Lower lobe of right lung (tissue), 2 donors: ENCODE data around the gene FAM81A. TPM values are rescaled to one million over a fixed set of nuclear protein-coding genes. Genes with fewer than 3 reads are reported as not detected.
"Not testable (repeated sequence)": the region's sequence is repeated elsewhere in the genome, so short reads cannot be mapped to it uniquely, and the experiment has no call there.

Source experiments
- ATAC-seq, 2 donors: fragments of 200-7000 bp; cut with Tn5 transposase; one replicate each; pipeline ENCODE4 v1.9.1; 2020 to 2022; ENCODE audit warnings: mild to moderate bottlenecking in 2 of 2, moderate library complexity in 2 of 2
- DNase-seq: peaks from one replicate; pipeline ENCODE4 v3.0.0-alpha.2; 2020
- H3K27ac ChIP-seq: fragments of 200-600 bp; one replicate; pipeline ENCODE4 v1.8.0; 2022
- H3K27me3 ChIP-seq: fragments of 200-600 bp; one replicate; pipeline ENCODE4 v1.8.0; 2022; ENCODE audit warnings: low read depth
- H3K36me3 ChIP-seq: fragments of 200-600 bp; one replicate; pipeline ENCODE4 v1.8.0; 2022; ENCODE audit warnings: mild to moderate bottlenecking
- H3K4me1 ChIP-seq: fragments of 200-600 bp; one replicate; pipeline ENCODE4 v1.8.0; 2022
- H3K4me3 ChIP-seq: fragments of 200-600 bp; one replicate; pipeline ENCODE4 v1.8.0; 2022; ENCODE audit warnings: mild to moderate bottlenecking
- H3K9me3 ChIP-seq: fragments of 200-600 bp; one replicate; pipeline ENCODE4 v1.8.0; 2022
- intact Hi-C: fragments of 100-400 bp; cut with DNase I; formaldehyde crosslinking; loops from one replicate; pipeline ENCODE4 v1.11.0; 2022
- total RNA-seq: library from RNA; stranded (reverse); fragmentation: NEBNext Ultra II Directional; extraction: Animal tissue kit (Norgen Biotek cat#: 25700); gene quantifications from one replicate; pipeline ENCODE4 v1.2.1, GENCODE V29; 2021
- TF ChIP-seq, protein P1 (sequence below): fragments of 200-600 bp; IDR thresholded peaks from one replicate; pipeline ENCODE4 v1.8.0; 2022; ENCODE audit warnings: antibody characterized with exemption, mild to moderate bottlenecking
- donor health status: DM: no; HTN: yes; CAD: no; lungs with severe emphysema.

FAM81A gene
- total RNA-seq, 1 donor from 2014 or later, result 1.8 TPM

DNA sequence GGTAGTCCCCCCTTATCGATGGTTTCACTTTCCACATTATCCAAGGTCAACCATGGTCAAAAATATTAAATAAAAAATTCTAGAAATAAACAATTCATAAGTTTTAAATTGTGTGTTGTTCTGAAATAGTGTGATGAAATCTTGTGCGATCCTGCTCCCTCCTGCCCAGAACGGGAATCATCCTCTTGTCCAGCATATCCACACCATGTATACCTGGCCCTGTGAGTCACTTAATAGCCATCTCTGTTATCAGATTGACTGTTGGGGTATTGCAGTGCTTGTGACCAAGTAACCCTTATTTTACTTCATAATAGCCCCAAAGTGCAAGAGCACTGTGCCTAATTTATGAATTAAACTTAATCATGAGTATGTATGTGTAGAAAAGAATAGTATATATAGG, 19.1 kb downstream of the FAM81A start:
- TF ChIP-seq, protein P1, sequence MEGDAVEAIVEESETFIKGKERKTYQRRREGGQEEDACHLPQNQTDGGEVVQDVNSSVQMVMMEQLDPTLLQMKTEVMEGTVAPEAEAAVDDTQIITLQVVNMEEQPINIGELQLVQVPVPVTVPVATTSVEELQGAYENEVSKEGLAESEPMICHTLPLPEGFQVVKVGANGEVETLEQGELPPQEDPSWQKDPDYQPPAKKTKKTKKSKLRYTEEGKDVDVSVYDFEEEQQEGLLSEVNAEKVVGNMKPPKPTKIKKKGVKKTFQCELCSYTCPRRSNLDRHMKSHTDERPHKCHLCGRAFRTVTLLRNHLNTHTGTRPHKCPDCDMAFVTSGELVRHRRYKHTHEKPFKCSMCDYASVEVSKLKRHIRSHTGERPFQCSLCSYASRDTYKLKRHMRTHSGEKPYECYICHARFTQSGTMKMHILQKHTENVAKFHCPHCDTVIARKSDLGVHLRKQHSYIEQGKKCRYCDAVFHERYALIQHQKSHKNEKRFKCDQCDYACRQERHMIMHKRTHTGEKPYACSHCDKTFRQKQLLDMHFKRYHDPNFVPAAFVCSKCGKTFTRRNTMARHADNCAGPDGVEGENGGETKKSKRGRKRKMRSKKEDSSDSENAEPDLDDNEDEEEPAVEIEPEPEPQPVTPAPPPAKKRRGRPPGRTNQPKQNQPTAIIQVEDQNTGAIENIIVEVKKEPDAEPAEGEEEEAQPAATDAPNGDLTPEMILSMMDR, result no peak
- ATAC-seq (no peak), DNase-seq (no peak)
- Histone ChIP-seq H3K27ac (no peak overlapping the region), H3K4me3 (no peak overlapping the region), H3K36me3 (no peaks in the 10 kb centered on the region), H3K27me3 (no peaks in the 10 kb centered on the region), H3K9me3 (no peaks in the 10 kb centered on the region), H3K4me1 (no peaks in the 10 kb centered on the region)
- intact Hi-C loops, result no loop called here

DNA sequence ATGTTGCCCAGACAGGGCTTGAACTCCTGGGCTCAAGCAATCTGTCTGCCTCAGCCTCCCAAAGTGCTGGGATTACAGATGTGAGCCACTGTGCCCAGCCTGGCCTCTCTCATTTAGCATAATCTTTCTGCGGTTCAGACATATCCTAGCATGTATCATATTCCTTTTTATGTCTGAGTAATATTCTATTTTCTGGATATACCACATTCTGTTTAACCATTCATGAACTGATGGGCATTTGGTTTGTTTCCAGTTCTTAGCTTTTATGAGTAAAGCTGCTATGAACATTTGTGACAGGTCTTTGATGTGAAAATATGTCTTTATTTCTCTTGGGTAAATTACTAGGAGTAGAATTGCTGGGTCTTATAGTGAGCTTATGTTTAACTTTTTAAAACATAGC, 23.5 kb downstream of the FAM81A start:
- Histone ChIP-seq H3K4me3 (no peak overlapping the region), H3K27ac (no peak overlapping the region), H3K9me3 (no peaks in the 10 kb centered on the region), H3K4me1 (no peaks in the 10 kb centered on the region), H3K36me3 (no peaks in the 10 kb centered on the region), H3K27me3 (no peaks in the 10 kb centered on the region)
- ATAC-seq, result no peak
- intact Hi-C loops, result no loop called here
- no peak for DNase-seq
- TF ChIP-seq, protein P1, result no peak

GRCh38 chr15:59473226-59473625, 35.2 kb downstream of the FAM81A start:
- ATAC-seq (no peak), DNase-seq (no peak)
- Histone ChIP-seq H3K27me3 (no peaks in the 10 kb centered on the region), H3K9me3 (no peaks in the 10 kb centered on the region), H3K27ac (no peak overlapping the region), H3K4me1 (no peaks in the 10 kb centered on the region), H3K4me3 (no peak overlapping the region), H3K36me3 (no peaks in the 10 kb centered on the region)
- intact Hi-C loops, result no loop called here
- TF ChIP-seq, protein P1, result no peak

DNA sequence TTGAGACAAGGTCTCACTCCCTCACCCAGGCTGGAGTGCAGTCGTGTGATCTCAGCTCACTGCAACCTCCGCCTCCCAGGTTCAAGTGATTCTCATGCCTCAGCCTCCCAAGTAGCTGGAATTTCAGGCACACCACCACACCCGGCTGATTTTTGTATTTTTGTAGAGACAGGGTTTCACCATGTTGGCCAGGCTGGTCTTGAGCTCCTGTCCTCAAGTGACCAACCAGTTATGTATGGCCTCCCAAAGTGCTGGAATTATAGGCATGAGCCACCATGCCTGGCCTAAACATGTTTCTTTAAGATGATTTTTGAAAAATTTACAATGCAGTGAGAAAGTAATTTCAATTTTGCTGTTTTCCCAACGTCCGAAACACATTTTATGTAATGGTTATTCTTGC, 37.2 kb downstream of the FAM81A start:
- DNase-seq, H3K4me1 ChIP-seq, ATAC-seq, H3K27ac ChIP-seq, H3K36me3 ChIP-seq, H3K27me3 ChIP-seq, intact Hi-C loops, H3K4me3 ChIP-seq, H3K9me3 ChIP-seq: not testable (repeated sequence)

DNA sequence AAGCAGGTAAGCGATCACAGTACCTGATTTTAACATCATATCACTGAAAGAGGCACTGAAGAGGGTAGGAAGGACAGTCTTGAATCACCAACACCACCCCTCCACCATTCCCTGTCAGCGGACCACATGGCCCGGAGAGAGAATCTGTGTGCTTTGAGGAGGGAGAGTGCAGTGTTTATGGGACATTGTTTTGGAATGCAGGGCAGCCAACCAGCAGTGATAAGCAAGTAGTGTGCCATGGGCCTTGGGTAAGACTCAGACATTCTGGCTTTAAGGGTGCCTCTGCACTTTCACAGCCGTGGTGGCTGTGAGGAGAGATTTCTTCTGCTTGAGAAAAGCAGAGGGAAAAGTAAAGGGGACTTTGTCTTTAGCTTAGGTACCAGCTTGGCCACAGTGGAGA, 46.4 kb downstream of the FAM81A start:
- intact Hi-C loops, result no loop called here

GRCh38 chr15:59485036-59485435, 47.0 kb downstream of the FAM81A start:
- H3K9me3 ChIP-seq, result no peaks in the 10 kb centered on the region
- intact Hi-C loops, result no loop called here
- DNase-seq (no peak), ATAC-seq (no peak)
- TF ChIP-seq, protein P1, result no peak
- H3K36me3 ChIP-seq, result no peaks in the 10 kb centered on the region
- H3K4me1 ChIP-seq, result no peaks in the 10 kb centered on the region
- no peaks in the 10 kb centered on the region for H3K27me3 ChIP-seq
- H3K27ac ChIP-seq, result no peak overlapping the region
- no peak overlapping the region for H3K4me3 ChIP-seq

More for the DNA sequence above, 46.4 kb downstream of the FAM81A start:
- DNase-seq (no peak), ATAC-seq (no peak)
- H3K27ac ChIP-seq, result no peak overlapping the region
- no peaks in the 10 kb centered on the region for H3K36me3 ChIP-seq
- no peak overlapping the region for H3K4me3 ChIP-seq
- H3K4me1 ChIP-seq, result no peaks in the 10 kb centered on the region
- no peaks in the 10 kb centered on the region for H3K9me3 ChIP-seq
- no peaks in the 10 kb centered on the region for H3K27me3 ChIP-seq
- TF ChIP-seq, protein P1, result no peak

- H3K27ac ChIP-seq, H3K4me3 ChIP-seq, H3K36me3 ChIP-seq, DNase-seq, H3K9me3 ChIP-seq, H3K4me1 ChIP-seq, ATAC-seq, intact Hi-C loops, H3K27me3 ChIP-seq: not testable (repeated sequence)
These were observed 51.5 kb downstream of the FAM81A start for GRCh38 chr15:59489485-59489884.
